IgD-negative memory B cell (primary cell): ENCODE data around the gene PTGER1. TPM values are rescaled to one million over a fixed set of nuclear protein-coding genes. Genes with fewer than 3 reads are reported as not detected.

Experiments used
- H3K27ac Mint-ChIP-seq, 3 donors: one replicate each; pipeline ENCODE4 v1.8.0; 2020 to 2022; ENCODE audit warnings: mild to moderate bottlenecking in 3 of 3, mixed read lengths in 3 of 3, moderate library complexity in 1 of 3
- H3K27me3 Mint-ChIP-seq: one replicate; pipeline ENCODE4 v1.8.0; 2021; ENCODE audit warnings: mixed read lengths
- H3K36me3 Mint-ChIP-seq: one replicate; pipeline ENCODE4 v1.8.0; 2020; ENCODE audit warnings: mild to moderate bottlenecking, mixed read lengths
- H3K4me1 Mint-ChIP-seq, 3 donors: one replicate each; pipeline ENCODE4 v1.8.0; 2020 to 2022; ENCODE audit warnings: mixed read lengths in 3 of 3, mild to moderate bottlenecking in 1 of 3
- H3K4me3 Mint-ChIP-seq, 4 donors: one replicate each; pipeline ENCODE4 v1.8.0; 2020 to 2022; ENCODE audit warnings: mild to moderate bottlenecking in 4 of 4, mixed read lengths in 4 of 4, moderate library complexity in 3 of 4
- H3K9me3 Mint-ChIP-seq, 3 donors: one replicate each; pipeline ENCODE4 v1.8.0; 2020 to 2021; ENCODE audit warnings: mixed read lengths in 3 of 3, mild to moderate bottlenecking in 1 of 3
- polyA plus RNA-seq: library from polyadenylated mRNA; unstranded; fragments of 300-500 nt; fragmentation: Illumina TruSeq; gene quantifications from one replicate; pipeline ENCODE4 v1.2.3, GENCODE V29; 2021

Gene PTGER1
- polyA plus RNA-seq, 1 donor from 2014 or later, result not detected

DNA sequence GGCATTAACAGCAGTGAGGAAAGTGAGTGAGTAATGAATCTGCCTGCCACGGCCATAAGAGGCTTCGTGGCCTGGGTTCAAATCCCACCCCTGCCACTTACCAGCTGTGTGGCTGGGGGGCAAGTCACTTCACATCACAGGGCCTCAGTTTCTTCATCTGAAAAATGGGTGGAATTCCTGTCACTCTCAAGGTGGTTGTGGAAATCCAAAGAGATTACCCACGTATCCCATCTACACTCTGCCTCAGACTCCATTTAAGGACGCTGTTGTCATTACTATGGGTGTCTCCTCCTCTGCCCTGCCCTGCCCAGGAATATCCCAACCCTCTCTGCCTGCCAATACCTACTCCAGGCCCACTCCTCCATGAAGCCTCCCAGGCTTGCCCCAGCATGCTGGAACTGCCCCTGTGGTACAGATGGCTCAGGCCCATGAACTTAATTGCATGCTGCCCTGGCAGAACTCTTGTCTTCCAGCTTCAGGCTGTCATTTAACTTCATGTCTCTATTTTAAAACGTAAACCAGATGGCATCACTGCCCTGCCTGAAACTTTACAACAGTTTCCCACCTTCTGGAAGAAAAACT, 17.7 kb upstream of the PTGER1 start:
- Mint-ChIP-seq H3K36me3 (peaks cover 3% of the 10 kb centered on the region), H3K27me3 (no peaks in the 10 kb centered on the region), H3K4me1 (peaks cover 5 to 13% (median 13%) of the 10 kb centered on the region in 3 donors), H3K27ac (no peak overlapping the region), H3K4me3 (peak overlapping the region in 1 of 4 donors; percentile 47), H3K9me3 (no peaks in the 10 kb centered on the region)

DNA sequence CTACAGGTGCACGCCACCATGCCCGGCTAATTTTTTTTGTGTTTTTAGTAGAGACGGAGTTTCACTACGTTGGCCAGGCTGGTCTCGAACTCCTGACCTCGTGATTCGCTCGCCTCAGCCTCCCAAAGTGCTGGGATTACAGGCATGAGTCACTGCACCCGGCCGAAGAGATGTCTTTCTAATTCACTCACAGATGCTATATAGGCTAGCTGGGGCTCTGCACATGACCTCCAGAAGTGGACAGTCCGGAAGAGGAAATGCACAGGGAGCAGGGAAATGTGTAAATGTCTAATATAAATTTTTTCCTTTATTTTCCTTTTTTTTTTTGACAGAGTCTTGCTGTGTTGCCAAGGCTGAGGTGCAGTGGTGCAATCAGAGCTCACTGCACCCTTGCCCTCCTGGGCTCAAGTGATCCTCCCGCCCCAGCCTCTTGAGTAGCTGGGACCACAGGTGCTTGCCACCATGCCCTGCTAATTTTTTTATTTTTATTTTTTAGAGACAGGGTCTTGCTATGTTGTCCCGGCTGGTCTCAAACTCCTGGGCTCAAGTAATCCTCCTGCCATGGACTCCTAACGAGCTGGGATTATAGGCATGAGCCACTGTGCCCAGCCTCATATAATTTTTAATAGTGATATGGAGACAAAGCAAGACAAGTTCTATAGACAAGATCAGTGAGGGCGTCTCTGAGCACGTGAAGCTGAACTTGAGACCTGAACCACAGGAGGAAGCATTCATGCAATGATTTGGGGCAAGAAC, 12.4 kb upstream of the PTGER1 start:
- Mint-ChIP-seq H3K36me3 (peaks cover 3% of the 10 kb centered on the region), H3K27ac (no peak overlapping the region), H3K9me3 (no peaks in the 10 kb centered on the region), H3K4me1 (peaks cover 2 to 5% (median 3%) of the 10 kb centered on the region in 3 donors), H3K27me3 (no peaks in the 10 kb centered on the region), H3K4me3 (no peak overlapping the region)

DNA sequence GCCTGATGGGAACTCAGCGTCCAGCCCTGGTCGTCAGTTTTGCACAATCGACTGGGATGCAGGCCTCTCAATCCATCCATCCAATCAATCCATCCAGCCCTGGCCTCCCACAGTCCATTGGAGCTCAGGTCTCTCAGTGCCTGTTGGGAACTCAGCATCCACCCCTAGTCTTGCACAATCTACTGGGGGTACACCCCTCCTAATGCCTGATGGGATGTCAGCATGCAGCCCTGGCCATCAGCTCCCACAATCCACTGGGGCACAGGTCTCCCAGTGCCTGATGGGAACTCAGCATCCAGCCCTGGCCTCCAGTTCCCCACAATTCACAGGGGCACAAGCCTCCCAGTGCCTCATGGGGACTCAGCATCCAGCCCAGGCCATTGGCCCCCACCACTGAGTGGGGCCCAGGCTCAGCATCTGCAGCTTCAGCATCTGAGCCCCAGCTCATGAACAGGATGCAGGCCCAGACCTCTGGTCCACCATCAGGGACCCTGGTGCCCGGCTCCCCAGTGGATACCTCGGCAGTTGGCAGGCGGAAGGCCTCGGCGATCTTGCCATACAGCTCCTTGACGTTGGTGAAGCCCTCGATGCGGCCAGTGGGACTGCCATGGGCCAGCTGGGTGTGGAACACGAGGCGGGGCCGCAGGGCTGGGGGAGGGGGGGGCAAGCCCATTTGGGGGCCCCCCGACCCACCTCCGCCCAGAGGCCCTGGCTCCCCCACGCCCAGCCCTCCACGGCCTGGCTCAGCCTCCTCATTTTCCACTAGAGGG, 7.2 kb upstream of the PTGER1 start:
- Mint-ChIP-seq H3K4me1 (peaks cover 3 to 5% (median 5%) of the 10 kb centered on the region in 3 donors), H3K36me3 (no peaks in the 10 kb centered on the region), H3K27ac (no peak overlapping the region), H3K4me3 (peak overlapping the region in 1 of 4 donors; percentile 28), H3K9me3 (no peaks in the 10 kb centered on the region), H3K27me3 (no peaks in the 10 kb centered on the region)

DNA sequence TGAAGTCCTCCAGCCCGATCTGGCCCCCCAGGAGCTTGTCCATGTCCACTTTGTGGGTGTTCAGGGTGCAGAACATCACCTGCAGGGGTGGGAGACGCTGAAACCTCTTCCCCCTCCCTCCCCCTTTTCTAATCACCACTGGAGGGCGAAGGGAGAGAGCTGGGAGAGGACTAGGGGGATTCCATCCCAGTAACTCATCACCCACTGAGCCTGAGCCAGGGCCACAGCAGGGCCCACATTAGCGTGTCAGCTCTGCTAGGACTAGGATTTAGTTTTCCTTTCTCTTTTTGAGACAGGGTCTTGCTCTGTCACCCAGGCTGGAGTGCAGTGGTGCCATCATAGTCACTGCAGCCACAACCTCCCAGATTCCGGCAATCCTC, 5.5 kb upstream of the PTGER1 start:
- peak overlapping the region in 1 of 4 donors; percentile 44 for H3K4me3 Mint-ChIP-seq
- H3K27ac Mint-ChIP-seq, result no peak overlapping the region
- H3K27me3 Mint-ChIP-seq, result peaks cover 4% of the 10 kb centered on the region
- peaks cover 0 to 7% (median 2%) of the 10 kb centered on the region in 3 donors for H3K4me1 Mint-ChIP-seq
- H3K9me3 Mint-ChIP-seq, result no peaks in the 10 kb centered on the region
- peaks cover 2% of the 10 kb centered on the region for H3K36me3 Mint-ChIP-seq

DNA sequence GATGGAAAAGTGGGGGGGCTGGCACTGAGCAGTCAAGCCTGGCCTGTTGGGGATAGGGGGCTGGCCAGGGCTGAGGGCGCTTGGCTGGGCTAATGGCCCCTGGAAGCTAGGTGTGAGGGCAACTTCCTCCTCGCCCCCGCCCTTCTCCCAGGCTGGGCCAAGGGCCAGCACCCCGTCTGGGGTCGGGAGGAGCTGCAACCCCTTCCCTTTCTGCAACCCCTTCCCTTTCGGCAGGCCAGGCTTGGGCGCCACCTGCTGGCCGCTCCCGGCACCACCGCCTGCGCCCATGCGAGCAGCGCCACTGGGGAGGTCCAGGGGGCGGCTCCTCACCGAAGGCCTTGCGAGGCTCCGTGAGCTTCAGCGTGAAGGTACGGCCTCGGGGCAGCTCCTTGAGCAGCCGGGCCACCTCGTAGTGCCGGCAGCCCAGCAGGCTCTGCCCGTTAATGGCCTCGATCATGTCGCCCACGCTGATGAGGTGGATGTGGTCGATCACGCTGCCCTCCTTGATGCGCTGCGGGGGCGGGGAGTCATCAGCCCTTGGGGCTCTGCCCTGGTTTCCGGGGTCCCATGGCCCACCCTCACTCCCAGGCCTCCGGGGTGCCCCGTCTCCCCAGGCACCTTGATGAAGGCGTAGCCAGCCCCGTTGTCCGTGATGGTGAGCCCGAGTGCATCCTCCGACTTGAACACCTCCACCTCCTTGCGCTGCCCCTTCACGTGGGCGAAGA, 5.0 kb upstream of the PTGER1 start:
- Mint-ChIP-seq H3K27me3 (peaks cover 7% of the 10 kb centered on the region), H3K36me3 (peaks cover 2% of the 10 kb centered on the region), H3K27ac (no peak overlapping the region)

DNA sequence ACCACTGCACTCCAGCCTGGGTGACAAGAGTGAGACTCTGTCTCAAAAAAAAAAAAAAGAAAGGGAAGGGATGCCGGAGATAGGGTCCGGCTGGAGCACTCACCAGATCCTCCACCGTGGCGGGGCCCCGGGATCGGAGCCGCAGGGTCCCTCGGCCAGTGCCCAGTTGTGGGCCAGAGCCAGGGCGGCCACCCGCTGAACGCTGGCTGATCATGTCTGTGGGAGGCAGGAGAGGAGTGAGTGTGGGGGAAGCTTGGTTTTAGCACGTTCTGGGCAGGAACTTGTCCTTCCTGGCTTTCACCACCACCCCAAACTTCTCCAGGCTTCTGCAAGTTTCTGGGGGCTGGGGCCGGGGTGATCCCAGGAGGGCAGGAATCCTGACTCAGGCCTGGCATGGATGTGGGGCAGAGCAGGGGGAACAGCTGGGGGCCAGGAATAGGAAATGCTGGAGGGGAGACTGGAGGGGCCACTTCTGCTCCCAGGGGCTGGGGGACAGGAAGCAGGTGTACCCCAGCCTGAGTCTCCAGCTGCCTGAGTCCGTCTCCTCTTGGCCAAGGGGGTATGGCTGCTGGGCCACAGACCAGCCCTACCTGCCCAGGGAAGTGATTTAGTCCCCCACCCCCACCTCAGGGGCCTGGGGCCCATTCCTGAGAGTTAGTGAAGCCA, 4.3 kb upstream of the PTGER1 start:
- Mint-ChIP-seq H3K9me3 (no peaks in the 10 kb centered on the region), H3K36me3 (peaks cover 2% of the 10 kb centered on the region), H3K27ac (no peak overlapping the region), H3K4me3 (no peak overlapping the region), H3K27me3 (peaks cover 13% of the 10 kb centered on the region), H3K4me1 (peaks cover 0 to 9% (median 5%) of the 10 kb centered on the region in 3 donors)

More for the DNA sequence above, 5.0 kb upstream of the PTGER1 start:
- peak overlapping the region in 1 of 4 donors; percentile 44 for H3K4me3 Mint-ChIP-seq
- H3K9me3 Mint-ChIP-seq, result no peaks in the 10 kb centered on the region
- H3K4me1 Mint-ChIP-seq, result peaks cover 0 to 7% (median 2%) of the 10 kb centered on the region in 3 donors

DNA sequence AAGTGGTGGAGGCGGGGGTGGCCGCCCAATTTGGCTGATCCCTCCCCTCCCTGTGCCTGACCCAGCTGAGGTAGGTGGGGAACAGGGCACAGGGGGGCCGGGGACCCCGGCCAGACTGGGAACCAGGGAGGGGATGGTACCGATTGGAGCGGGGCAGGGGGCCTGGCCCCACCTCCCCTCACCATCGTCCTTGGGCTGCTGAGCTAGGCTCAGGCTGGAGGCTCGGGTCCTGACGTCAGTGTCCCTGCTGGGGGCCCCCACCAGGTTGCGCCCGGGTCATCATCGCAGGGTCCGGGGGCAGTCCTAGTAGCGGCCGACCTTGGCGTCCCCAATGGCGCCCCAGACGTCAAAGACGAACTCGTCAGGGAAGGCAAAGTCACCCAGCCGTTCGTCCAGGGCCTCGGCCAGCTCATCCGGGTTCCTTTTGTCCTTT, 3.0 kb upstream of the PTGER1 start:
- H3K4me3 Mint-ChIP-seq, result no peak overlapping the region
- H3K4me1 Mint-ChIP-seq, result peaks cover 0 to 12% (median 8%) of the 10 kb centered on the region in 3 donors
- H3K27me3 Mint-ChIP-seq, result peaks cover 19% of the 10 kb centered on the region
- no peak overlapping the region for H3K27ac Mint-ChIP-seq
- no peaks in the 10 kb centered on the region for H3K9me3 Mint-ChIP-seq
- H3K36me3 Mint-ChIP-seq, result peaks cover 2% of the 10 kb centered on the region

DNA sequence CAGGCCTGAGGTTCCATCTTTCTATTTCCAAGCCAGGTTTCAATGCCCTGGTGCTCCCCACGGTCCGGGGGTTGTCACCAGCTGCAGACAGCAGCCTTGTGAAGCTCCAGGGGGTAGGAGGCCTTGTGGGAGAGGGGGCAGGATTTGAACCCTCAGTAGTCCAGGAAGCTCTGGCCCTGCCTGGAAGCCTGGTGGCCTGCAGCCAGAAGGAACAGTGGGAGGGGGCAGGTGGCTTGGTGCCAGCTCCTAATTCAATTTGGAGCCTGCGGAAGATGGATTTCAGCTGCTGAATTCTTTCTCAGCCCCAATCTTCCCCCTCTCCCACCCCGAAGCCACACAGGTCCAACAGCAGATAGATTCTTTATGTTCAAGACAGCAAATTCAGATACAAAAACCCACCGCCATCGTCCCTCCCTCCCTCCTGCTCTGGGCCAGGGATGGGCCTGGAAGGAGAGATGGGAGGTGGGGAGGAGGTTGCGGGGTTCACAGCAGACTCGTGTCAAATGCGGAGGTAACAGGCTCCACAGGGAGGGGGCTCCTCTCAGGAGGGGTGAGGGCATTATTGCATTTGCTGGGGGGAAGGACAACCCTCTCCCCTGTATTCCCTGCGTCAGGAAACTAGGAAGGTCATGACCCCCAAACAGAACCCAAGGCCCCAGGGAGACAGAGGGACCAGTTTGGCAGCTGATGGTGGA, 2.4 kb upstream of the PTGER1 start:
- Mint-ChIP-seq H3K36me3 (peaks cover 2% of the 10 kb centered on the region), H3K27me3 (peaks cover 24% of the 10 kb centered on the region), H3K4me1 (peaks cover 0 to 16% (median 9%) of the 10 kb centered on the region in 3 donors), H3K27ac (no peak overlapping the region), H3K4me3 (no peak overlapping the region), H3K9me3 (no peaks in the 10 kb centered on the region)

DNA sequence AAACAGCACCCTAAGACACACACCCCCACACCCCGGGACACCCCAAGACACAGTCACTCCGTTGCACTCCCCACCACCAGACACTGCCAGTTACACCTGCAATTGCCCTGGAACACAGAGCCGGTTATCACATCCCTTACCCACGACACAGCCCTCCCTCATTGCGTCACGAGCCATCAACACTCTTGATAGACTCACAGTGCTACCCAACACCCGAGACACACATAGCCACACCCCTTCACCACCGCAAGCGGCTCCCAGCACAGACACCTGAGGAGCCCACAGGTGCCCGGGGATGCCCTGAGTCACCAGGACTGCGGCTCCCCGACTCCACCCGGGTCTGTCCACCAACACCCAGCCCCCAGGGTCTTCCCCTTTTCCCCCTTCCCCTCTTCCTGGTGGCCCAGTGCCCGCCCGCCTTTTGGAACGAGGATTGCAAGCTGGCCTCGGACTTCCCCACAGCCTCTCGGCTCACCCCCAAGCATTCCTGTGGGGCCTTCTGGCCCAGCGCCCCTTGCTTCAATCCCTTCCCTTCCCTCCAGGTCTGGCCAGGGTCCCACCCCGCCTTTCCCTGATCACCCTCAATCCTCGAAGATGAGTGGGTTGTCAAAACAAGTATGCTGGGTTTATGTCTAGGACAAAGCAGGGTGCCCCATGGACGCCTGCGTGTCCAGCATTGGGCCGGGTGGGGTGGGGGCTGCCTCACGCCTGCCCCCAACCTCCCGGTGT, 1.7 kb upstream of the PTGER1 start:
- peak overlapping the region in 2 of 4 donors; percentile 5 to 52 for H3K4me3 Mint-ChIP-seq
- H3K4me1 Mint-ChIP-seq, result peaks cover 0 to 15% (median 9%) of the 10 kb centered on the region in 3 donors
- no peaks in the 10 kb centered on the region for H3K9me3 Mint-ChIP-seq
- H3K27me3 Mint-ChIP-seq, result peaks cover 24% of the 10 kb centered on the region
- H3K36me3 Mint-ChIP-seq, result peaks cover 2% of the 10 kb centered on the region
- peak overlapping the region in 1 of 3 donors; percentile 13 for H3K27ac Mint-ChIP-seq

DNA sequence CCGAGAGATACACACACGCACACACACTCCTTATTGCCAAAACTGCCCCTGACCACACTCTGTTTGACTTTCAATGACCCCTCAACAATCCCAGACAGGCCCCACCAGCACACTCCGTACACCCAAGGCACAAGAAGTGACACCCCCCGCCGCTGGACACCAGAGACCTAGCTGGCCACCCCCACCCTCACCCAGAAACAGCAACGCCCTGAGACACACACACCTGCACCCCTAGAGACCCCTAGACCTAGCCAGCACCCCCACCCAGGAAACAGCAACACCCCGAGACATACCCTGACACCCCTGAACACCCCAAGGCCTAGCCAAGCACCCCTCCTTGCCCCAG, 1.1 kb upstream of the PTGER1 start:
- Mint-ChIP-seq H3K27ac (peak overlapping the region in 1 of 3 donors; percentile 13), H3K9me3 (no peaks in the 10 kb centered on the region), H3K4me3 (no peak overlapping the region), H3K27me3 (peaks cover 24% of the 10 kb centered on the region), H3K4me1 (peaks cover 0 to 13% (median 9%) of the 10 kb centered on the region in 3 donors), H3K36me3 (peaks cover 2% of the 10 kb centered on the region)

DNA sequence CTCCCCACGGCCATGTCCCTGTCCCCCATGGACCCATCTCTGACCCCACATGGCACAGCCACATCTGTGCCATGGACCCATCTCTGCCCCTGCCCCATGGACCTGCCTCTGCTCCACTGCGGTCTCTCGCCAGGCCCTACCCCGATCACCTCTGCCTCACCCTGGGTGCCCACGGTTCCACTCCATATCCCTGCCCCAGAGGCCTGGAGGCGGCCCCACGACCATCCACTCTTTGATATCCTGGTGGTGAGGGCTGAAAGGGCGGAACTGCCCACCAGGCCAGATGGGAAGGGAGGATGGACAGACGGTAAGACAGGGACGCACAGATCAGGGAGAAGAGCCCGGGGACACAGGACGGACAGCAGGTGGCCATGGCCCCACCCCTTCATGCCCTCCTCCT, 327 bp downstream of the PTGER1 start:
- H3K36me3 Mint-ChIP-seq, result peaks cover 2% of the 10 kb centered on the region
- H3K4me1 Mint-ChIP-seq, result peaks cover 0 to 14% (median 7%) of the 10 kb centered on the region in 3 donors
- peak overlapping the region in 1 of 3 donors; percentile 41 for H3K27ac Mint-ChIP-seq
- H3K9me3 Mint-ChIP-seq, result no peaks in the 10 kb centered on the region
- no peak overlapping the region for H3K4me3 Mint-ChIP-seq
- peaks cover 24% of the 10 kb centered on the region for H3K27me3 Mint-ChIP-seq

DNA sequence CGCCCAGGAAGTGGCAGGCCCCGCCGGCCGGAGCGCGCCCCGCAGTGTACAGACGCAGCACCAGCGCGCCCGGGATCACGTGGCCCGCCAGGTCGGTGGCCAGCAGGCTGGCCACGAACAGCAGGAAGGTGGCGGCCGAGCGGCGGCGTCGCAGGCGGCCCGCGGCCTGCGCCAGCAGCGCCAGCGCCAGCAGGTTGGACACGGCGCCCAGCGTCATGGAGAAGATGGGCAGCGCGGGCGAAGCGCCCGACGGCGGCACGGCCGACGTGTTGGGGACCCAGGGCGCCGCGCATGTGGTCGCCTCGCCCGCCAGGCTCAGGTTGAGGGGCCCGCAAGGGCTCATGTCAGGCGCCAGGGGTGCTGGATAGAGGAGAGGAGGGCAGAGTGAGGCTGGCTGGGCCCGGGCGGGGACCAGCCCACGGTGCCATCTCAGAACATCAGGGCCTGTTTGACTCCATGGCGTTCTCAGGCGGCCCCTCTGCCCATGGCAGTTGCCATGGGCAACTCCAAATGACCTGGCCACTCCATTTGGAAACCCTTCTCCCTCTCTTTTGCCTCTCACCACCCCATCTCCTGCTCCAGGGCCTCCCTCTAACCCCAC, 1.1 kb downstream of the PTGER1 start:
- Mint-ChIP-seq H3K36me3 (peaks cover 2% of the 10 kb centered on the region), H3K4me3 (peak overlapping the region in 1 of 4 donors; percentile 27), H3K27me3 (peaks cover 24% of the 10 kb centered on the region), H3K9me3 (no peaks in the 10 kb centered on the region), H3K4me1 (peaks cover 0 to 14% (median 7%) of the 10 kb centered on the region in 3 donors), H3K27ac (peak overlapping the region in 1 of 3 donors; percentile 41)
